ENCODE measurements around the gene ADGRE1. TPM values are rescaled to one million over a fixed set of nuclear protein-coding genes. Genes with fewer than 3 reads are reported as not detected.

The ADGRE1 gene
- total RNA-seq (10 to 100 TPM in 1 of 2 donors, 1 to 10 TPM in 1; 1.3 to 15.2 TPM), polyA plus RNA-seq (ENCODE audit: insufficient read length in 6 of 6) (under 1 TPM; 0.09 to 0.55 (median 0.24) TPM)
- long read RNA-seq, donor 1, result 0 reads
- long read RNA-seq, donor 2, result 0 reads
- long read RNA-seq, donor 3, result 0 reads
- long read RNA-seq, donor 4, result 0 reads
- long read RNA-seq, donor 5, result 0 reads
- long read RNA-seq, donor 6, result 0 reads
- long read RNA-seq, donor 7, result 0 reads
- long read RNA-seq, donor 8, result 0 reads
- long read RNA-seq, donor 9, result 0 reads
- long read RNA-seq, donor 10, result 0 reads
- long read RNA-seq, donor 11, result 0 reads
- long read RNA-seq, donor 12, result 0 reads

- H3K4me1 ChIP-seq, result peaks cover 0 to 42% of the 10 kb centered on the region in 2 donors
- no peak for TF ChIP-seq CTCF (IDR thresholded peaks at IDR 0.05)
- peak within 1 kb of the TSS in 1 of 2 donors; percentile 35 for H3K4me3 ChIP-seq
- DNase-seq (peak in 1 of 4 donors; percentile 58), ATAC-seq (peak; percentile 38)
- no peaks in the 10 kb centered on the region for H3K9me3 ChIP-seq
- peak within 1 kb of the TSS in 1 of 2 donors; percentile 85 for H3K27ac ChIP-seq
- intact Hi-C loops (cut with DNase I), result no loop called here
- H3K27me3 ChIP-seq, result peaks cover 0 to 9% of the 10 kb centered on the region in 2 donors
- H3K36me3 ChIP-seq, result no peaks in the 10 kb centered on the region
Measured at GRCh38 chr19:6887316-6887715, at the start of gene ADGRE1. Gene ADGRE1 (plus strand): TSS chr19:6887579. CDS start chr19:6887609, 30 bp downstream.

GRCh38 chr19:6838062-6838655 lies 49.2 kb upstream of the ADGRE1 start:
- ATAC-seq (no peak), DNase-seq (no peak)
- no peak overlapping the region for H3K27ac ChIP-seq
- no peaks in the 10 kb centered on the region for H3K4me1 ChIP-seq
- H3K27me3 ChIP-seq, result peaks cover 0 to 5% of the 10 kb centered on the region in 2 donors
- TF ChIP-seq CTCF (IDR thresholded peaks at IDR 0.05), result no peak
- H3K4me3 ChIP-seq, result no peak overlapping the region
- intact Hi-C loops (cut with DNase I), result no loop called here
- H3K36me3 ChIP-seq, result peaks cover 0 to 79% of the 10 kb centered on the region in 2 donors
- H3K9me3 ChIP-seq, result no peaks in the 10 kb centered on the region

GRCh38 chr19:6842871-6843607 lies 44.3 kb upstream of the ADGRE1 start:
- no peak for TF ChIP-seq CTCF (IDR thresholded peaks at IDR 0.05)
- Histone ChIP-seq H3K27me3 (no peaks in the 10 kb centered on the region), H3K9me3 (no peaks in the 10 kb centered on the region), H3K36me3 (peaks cover 0 to 70% of the 10 kb centered on the region in 2 donors), H3K4me1 (no peaks in the 10 kb centered on the region), H3K27ac (no peak overlapping the region), H3K4me3 (no peak overlapping the region)
- DNase-seq (no peak), ATAC-seq (no peak)
- intact Hi-C loops (cut with DNase I), result no loop called here

- no peak for TF ChIP-seq CTCF (IDR thresholded peaks at IDR 0.05)
- Histone ChIP-seq H3K4me1 (no peaks in the 10 kb centered on the region), H3K9me3 (no peaks in the 10 kb centered on the region), H3K36me3 (peaks cover 0 to 64% of the 10 kb centered on the region in 2 donors), H3K4me3 (no peak overlapping the region), H3K27me3 (no peaks in the 10 kb centered on the region), H3K27ac (no peak overlapping the region)
- intact Hi-C loops (cut with DNase I), result no loop called here
- DNase-seq, result peak in 1 of 4 donors; percentile 50
- no peak for ATAC-seq
Measured at GRCh38 chr19:6847828-6848200, 39.6 kb upstream of the ADGRE1 start.

- no peak overlapping the region for H3K27ac ChIP-seq
- H3K4me3 ChIP-seq, result no peak overlapping the region
- peaks cover 0 to 67% of the 10 kb centered on the region in 2 donors for H3K36me3 ChIP-seq
- H3K27me3 ChIP-seq, result peaks cover 0 to 5% of the 10 kb centered on the region in 2 donors
- no peaks in the 10 kb centered on the region for H3K9me3 ChIP-seq
- no peaks in the 10 kb centered on the region for H3K4me1 ChIP-seq
- ATAC-seq (no peak), DNase-seq (no peak)
- no peak for TF ChIP-seq CTCF (IDR thresholded peaks at IDR 0.05)
- intact Hi-C loops (cut with DNase I), result no loop called here
Measured at GRCh38 chr19:6848986-6849385, 38.4 kb upstream of the ADGRE1 start.
